Ramos (cell line): ENCODE data around the gene AGPAT4.

ENCODE experiments used
- in situ Hi-C: fragments of 300-500 bp; cut with MboI; formaldehyde crosslinking; loops from one replicate; pipeline ENCODE4 v1.14.3; 2022; ENCODE audit warnings: low sequenced_read_pairs; ENCODE audit not compliant: unreplicated experiment

Gene AGPAT4

DNA sequence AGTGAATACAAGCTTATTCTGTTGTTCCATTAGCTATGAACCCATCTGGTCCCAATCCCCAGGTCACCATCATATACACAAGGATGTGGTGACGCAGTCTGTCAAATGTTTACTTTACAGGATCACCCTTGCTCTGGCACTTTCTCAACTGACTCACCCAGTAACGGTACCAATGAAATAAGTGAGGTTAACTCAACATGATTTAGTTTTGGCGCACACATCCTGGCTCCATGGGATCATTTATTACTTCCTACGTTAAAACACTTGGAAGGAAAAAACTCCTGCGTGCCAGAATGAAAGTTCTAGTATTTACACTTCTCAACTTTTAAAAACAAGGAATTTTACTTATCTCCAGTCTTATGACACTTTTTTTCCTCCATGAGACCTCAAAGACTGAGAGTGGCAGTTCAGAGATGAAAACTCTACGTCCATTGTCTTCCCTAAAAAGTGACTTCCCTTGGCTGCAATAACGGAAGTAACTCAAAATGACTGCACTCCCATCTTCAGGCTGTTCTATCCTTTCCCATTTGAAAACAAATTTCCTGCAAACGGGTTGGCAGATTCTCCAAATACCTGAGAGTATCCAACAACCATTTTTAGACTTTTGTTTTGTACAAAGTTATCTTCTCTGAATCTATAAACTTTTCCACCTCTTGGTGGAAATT, 15.9 kb downstream of the AGPAT4 start:
- in situ Hi-C loops = no loop called here

- in situ Hi-C loops = no loop called here
Observed at GRCh38 chr6:161256407-161256806, 17.5 kb downstream of the AGPAT4 start.

GRCh38 chr6:161255518-161255917, 18.3 kb downstream of the AGPAT4 start:
- in situ Hi-C loops = no loop called here

- in situ Hi-C loops = no loop called here
Observed at GRCh38 chr6:161254464-161255253, 19.2 kb downstream of the AGPAT4 start.

DNA sequence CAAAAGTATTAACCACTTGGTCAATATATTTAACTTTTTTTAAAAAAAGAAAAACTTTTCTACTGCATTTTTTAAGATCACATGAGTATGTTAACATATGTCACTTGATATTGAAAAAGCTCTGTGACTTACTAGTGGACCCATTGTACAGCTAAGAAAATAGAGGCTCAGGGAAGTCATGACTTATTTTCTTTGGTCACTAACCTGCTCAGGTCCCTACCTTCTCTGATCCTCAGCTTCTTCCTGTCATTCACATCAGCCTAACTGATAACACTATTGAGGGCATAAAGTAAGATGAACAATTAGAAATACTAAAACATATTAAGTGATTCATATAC, 19.8 kb downstream of the AGPAT4 start:
- in situ Hi-C loops = no loop called here

GRCh38 chr6:161251345-161251744, 22.5 kb downstream of the AGPAT4 start:
- in situ Hi-C loops = no loop called here

- in situ Hi-C loops = no loop called here
Observed at GRCh38 chr6:161249327-161249726, 24.5 kb downstream of the AGPAT4 start.

DNA sequence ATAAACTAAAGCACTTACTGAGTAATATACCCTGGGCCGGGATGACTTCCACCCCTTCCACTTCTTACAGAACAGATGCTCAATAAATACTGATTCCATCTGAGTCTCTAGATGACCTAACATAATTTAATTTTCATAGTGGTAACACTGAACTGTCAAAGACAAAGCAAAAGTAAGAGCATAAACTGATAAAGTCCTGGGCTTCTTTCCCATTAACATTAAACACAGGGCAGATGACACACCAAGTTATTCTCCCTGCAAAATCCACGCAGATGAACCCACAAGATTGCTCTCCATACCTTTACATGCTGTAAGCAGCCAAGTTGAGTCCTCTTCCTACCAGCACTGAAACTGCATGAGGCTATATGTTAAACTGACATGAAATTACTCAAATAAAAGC, 27.1 kb downstream of the AGPAT4 start:
- in situ Hi-C loops = no loop called here

DNA sequence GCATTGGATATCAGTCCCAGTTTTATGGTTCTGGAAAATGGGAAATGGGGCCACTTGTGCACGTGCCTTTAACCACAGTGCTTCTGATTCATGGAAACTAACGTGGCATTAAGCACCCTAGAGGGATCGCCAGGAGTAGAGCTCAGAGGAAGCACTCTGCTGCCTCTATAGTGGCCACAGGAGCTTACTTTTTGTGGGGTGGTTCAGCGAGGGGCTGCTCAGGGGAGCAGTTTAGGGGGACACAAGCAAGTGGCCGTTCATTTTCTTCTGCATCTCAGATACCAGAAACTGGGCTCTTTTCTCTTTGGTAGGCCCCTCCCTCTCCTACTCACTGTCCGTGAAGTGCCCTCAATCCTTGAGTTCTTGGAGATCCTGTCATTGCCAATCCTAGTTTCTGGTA, 28.5 kb downstream of the AGPAT4 start:
- in situ Hi-C loops = no loop called here

- in situ Hi-C loops = no loop called here
Observed at GRCh38 chr6:161244725-161245124, 29.1 kb downstream of the AGPAT4 start.

DNA sequence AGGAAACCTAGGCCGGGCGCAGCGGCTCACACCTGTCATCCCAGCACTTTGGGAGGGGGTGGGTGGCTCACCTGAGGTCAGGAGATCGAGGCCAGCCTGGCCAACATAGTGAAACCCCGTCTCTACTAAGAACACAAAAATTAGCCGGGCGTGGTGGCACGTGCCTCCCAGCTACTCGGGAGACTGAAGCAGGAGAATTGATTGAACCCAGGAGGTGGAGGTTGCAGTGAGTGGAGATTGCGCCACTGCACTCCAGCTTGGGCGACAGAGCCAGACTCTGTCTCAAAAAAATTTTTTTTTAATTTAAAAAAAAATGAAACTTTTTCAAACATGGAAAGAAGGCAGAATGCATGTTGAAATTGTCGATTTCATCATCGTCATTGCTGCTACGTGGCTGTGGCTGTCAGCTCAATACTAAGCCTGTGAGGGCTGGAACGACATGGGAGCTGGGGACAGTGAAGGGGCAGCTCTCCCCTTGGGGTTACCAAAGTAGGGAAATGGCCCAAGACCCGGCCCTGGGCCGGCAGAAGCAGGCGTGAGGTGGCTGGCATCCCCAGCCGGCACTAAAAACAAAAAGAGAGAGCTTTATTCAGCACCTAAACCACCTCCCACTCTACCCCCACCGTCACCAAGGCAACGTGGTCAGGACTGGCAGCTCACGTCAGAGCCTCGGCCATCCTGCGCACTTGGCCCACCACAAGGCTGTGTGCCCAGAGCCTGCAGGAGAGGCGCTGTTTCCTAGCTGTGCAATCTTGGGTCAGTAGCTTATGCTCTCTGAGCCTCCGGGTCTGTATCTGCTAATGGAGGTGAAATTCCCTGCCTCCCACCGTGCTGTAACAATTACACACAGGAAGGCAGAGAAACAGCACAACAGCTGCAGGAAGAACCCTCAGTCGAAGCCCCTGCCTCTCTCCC, 30.8 kb downstream of the AGPAT4 start:
- in situ Hi-C loops = no loop called here

- in situ Hi-C loops = no loop called here
Observed at GRCh38 chr6:161242113-161242512, 31.7 kb downstream of the AGPAT4 start.

DNA sequence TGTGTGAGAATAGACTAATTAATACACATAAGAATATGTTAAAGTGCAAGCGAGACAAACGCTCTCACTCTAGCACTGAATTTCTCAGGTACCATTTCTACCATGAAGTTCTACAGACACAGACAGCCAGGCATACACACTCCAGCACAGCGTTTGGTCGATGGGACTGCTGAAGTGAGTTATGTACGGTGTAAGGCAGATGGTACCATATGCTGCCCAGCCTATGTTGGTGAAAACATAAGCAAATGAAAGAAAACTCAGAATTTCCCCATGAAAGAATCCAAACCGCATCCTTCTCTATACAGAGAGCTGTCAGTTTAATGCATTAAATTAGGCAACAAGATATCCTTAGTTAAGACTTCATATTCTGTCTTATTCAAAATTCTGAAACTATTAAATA, 34.9 kb downstream of the AGPAT4 start:
- in situ Hi-C loops = no loop called here

DNA sequence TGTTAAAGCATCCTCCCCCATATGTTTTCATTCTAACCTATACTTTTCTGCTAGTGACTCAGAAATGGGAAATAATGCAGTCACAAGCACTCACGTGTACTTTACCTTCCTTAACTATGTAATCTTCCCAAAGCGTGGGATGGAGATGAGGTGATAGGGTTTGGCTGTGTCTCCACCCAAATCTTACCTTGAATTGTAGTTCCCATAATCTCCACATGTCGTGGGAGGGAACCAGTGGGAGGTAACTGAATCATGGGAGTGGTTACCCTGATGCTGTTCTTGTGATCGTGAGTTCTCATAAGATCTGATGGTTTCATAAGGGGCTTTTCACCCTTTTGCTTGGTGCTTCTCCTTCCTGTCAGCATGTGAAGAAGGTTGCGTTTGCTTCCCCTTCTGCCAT, 35.4 kb downstream of the AGPAT4 start:
- in situ Hi-C loops = no loop called here

GRCh38 chr6:161238081-161238480, 35.8 kb downstream of the AGPAT4 start:
- in situ Hi-C loops = no loop called here

- in situ Hi-C loops = no loop called here
Observed at GRCh38 chr6:161237176-161237575, 36.7 kb downstream of the AGPAT4 start.

DNA sequence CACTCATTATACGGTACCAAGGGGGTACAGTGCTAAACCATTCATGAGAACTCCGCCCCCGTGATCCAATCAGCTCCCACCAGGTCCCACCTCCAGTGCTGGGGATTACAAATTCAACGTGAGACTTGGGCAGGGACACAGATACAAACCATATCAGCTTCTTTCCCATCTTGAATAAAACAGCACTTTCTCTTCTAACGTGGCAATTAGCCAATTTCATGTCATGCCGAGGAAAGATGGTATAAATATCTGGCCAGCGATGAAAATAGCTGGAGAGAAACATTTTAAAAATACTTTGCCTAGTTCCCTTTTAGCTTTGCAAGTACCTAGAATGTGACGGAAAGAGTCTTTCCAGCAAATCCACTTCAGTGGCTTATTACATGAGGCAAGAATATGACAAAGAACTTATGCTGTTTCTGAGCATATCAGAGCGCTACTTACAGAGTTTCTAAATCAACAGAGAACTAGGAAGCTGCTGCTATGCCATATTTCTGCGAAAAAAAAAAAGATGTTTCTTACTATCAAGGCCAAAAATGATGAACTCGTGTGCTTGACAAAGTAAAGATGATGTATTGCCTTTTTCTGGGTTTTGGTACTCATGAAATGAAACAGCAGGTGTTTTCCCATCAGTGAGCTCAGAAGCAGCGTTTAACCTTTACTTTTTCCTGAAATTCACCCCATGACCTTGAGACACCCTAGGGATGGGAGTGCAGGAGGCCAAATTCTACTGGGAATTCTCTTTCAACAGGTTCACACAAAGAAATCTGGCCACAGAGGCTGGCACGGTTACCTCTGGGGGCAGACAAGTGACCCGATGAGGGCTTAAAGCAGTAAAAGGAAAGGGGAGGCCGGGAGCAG, 37.9 kb downstream of the AGPAT4 start:
- in situ Hi-C loops = no loop called here

GRCh38 chr6:161233986-161234661, 39.7 kb downstream of the AGPAT4 start:
- in situ Hi-C loops = no loop called here

GRCh38 chr6:161232467-161232866, 41.4 kb downstream of the AGPAT4 start:
- in situ Hi-C loops = no loop called here

DNA sequence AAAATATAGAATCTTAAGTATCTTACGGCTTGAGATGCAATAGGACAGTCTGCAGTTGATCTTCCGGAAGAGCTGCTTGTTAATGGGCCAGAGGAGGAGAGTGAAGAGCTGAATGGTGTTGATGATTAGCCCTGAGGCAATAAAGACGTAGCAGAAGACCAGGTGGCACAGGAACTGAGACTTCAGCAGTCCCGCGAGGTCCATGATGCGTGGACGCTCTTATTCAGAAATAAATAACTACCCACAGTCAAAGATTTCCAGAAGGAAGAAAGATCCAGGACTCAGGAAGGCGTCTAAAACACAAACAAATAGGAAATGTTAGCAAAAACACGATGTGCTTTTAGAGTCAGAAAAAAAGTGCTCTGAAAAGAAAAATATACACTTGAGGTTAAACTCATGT, 41.9 kb downstream of the AGPAT4 start:
- in situ Hi-C loops = no loop called here
